GM12878 (cell line): ENCODE results near the gene CBX2. TPM values are rescaled to one million over a fixed set of nuclear protein-coding genes. Genes with fewer than 3 reads are reported as not detected.

ENCODE experiments used
- ATAC-seq: fragments of 200-7000 bp; cut with Tn5 transposase; 3 replicates; pipeline ENCODE4 v1.9.1; 2020; ENCODE audit warnings: mild to moderate bottlenecking, moderate library complexity
- BruUV-seq: library from RNA; stranded (reverse); fragments of 400-500 nt; replicated peaks from 2 replicates; lab custom pipeline; 2021; lab: Mats Ljungman, UMichigan
- CTCF ChIA-PET: fragments of 300-600 bp; sonication (Branson Sonifier 250); formaldehyde crosslinking; extraction: SDS; loops from one replicate; lab custom pipeline; 2021; ENCODE audit warnings: inconsistent platforms; lab: Yijun Ruan, JAX
- POLR2A ChIA-PET: fragments of 350-600 bp; formaldehyde crosslinking; extraction: SDS; loops from one replicate; lab custom pipeline; 2021; ENCODE audit warnings: inconsistent platforms; lab: Charles Lee
- RAD21 ChIA-PET: fragments of 300-600 bp; sonication (Branson Sonifier 250); formaldehyde crosslinking; loops from one replicate; lab custom pipeline; 2023; ENCODE audit warnings: antibody characterized with exemption; ENCODE audit not compliant: unreplicated experiment; lab: Charles Lee
- SMC1A ChIA-PET: fragments of 300-600 bp; sonication (Branson Sonifier 250); formaldehyde crosslinking; loops from one replicate; lab custom pipeline; 2023; ENCODE audit not compliant: unreplicated experiment, uncharacterized antibody; lab: Charles Lee
- DNase-seq: peaks from one replicate; pipeline ENCODE4 v3.0.0-alpha.2; 2011; ENCODE audit warnings: low read depth, low spot score
- FAIRE-seq: peaks from 3 replicates; lab custom pipeline; 2011; peaks lifted over from hg19 to GRCh38; lab: Jason Lieb, UNC
- H2AFZ ChIP-seq: 2 replicates; pipeline ENCODE4 v1.6.0; 2011; ENCODE audit warnings: low read depth, low read length, control low read depth; ENCODE audit not compliant: control insufficient read depth
- H3K27ac ChIP-seq: 2 replicates; pipeline ENCODE4 v1.5.1; 2011; ENCODE audit warnings: control low read depth; ENCODE audit not compliant: control insufficient read depth, insufficient read depth
- H3K27me3 ChIP-seq, 2 experiments: replicated peaks in 1 of 2; 2 replicates each; pipeline versions ENCODE4 v1.6.0 to v1.6.1; 2011; ENCODE audit warnings: low read length in 1 of 2; ENCODE audit not compliant: control insufficient read depth in 2 of 2, insufficient read depth in 2 of 2
- H3K36me3 ChIP-seq, 2 experiments: 2 replicates each; pipeline ENCODE4 v1.5.1; 2011; ENCODE audit warnings: low read length in 1 of 2; ENCODE audit not compliant: control insufficient read depth in 2 of 2, insufficient read depth in 2 of 2
- H3K4me1 ChIP-seq: 2 replicates; pipeline ENCODE4 v1.6.1; 2011; ENCODE audit warnings: mild to moderate bottlenecking, low read length, moderate library complexity, mixed read lengths; ENCODE audit not compliant: control insufficient read depth, insufficient read depth
- H3K4me2 ChIP-seq: 2 replicates; pipeline ENCODE4 v1.6.0; 2011; ENCODE audit warnings: control low read depth; ENCODE audit not compliant: control insufficient read depth, insufficient read depth
- H3K4me3 ChIP-seq: fragments of 200-600 bp; sonication (generic); 2 replicates; pipeline ENCODE4 v1.5.1; 2016
- H3K79me2 ChIP-seq: 2 replicates; pipeline ENCODE4 v1.6.0; 2011; ENCODE audit warnings: low read length; ENCODE audit not compliant: control insufficient read depth, insufficient read depth
- H3K9ac ChIP-seq: 2 replicates; pipeline ENCODE4 v1.8.0; 2011; ENCODE audit warnings: low read length, control low read depth, mixed read lengths; ENCODE audit not compliant: control insufficient read depth, insufficient read depth
- H3K9me3 ChIP-seq: replicated peaks from 3 replicates; pipeline ENCODE4 v1.5.1; 2011; ENCODE audit warnings: mild to moderate bottlenecking, low read length; ENCODE audit not compliant: control insufficient read depth, insufficient read depth
- H4K20me1 ChIP-seq: 2 replicates; pipeline ENCODE4 v1.6.0; 2011; ENCODE audit not compliant: control insufficient read depth, insufficient read depth
- BCL11A ChIP-seq: IDR thresholded peaks from 2 replicates; pipeline ENCODE4 v1.6.1; 2011; ENCODE audit warnings: low read depth, low read length
- BMI1 ChIP-seq: fragments of 450-650 bp; IDR thresholded peaks from 2 replicates; pipeline ENCODE4 v1.6.1; 2016; ENCODE audit warnings: mild to moderate bottlenecking, moderate library complexity, borderline replicate concordance
- SUZ12 ChIP-seq: fragments of 200-600 bp; sonication (generic); IDR thresholded peaks from one replicate; pipeline ENCODE4 v1.6.1; 2018; ENCODE audit warnings: antibody characterized with exemption, mild to moderate bottlenecking; ENCODE audit not compliant: unreplicated experiment
- WGBS: methylation state at CpG from one replicate; pipeline ENCODE4 v1.1.6; 2016; ENCODE audit warnings: low lambda C conversion rate; ENCODE audit not compliant: insufficient replicate concordance, insufficient coverage; ENCODE audit errors: missing lambda C conversion rate; 5-methylcytosine and 5-hydroxymethylcytosine counted together
- in situ Hi-C: fragments of 300-500 bp; cut with MboI; formaldehyde crosslinking; loops from 9 replicates; pipeline ENCODE4 v1.14.3; 2018; ENCODE audit warnings: mixed read lengths
- intact Hi-C: fragments of 100-400 bp; cut with micrococcal nuclease; formaldehyde crosslinking; loops from one replicate; pipeline ENCODE4 v1.14.2; 2022; ENCODE audit not compliant: unreplicated experiment
- polyA plus RNA-seq, 11 experiments: library from polyadenylated mRNA; depleted of rRNA in 4 of 11; unstranded in 6 of 11; stranded (reverse) in 5 of 11; fragments of >200 nt; fragmentation: Nextera tagmentation in 4 of 11; fragmentation: Illumina TruSeq in 1 of 11; extraction: Ambion mirVana in 4 of 11; extraction: Trizol in 1 of 11; gene quantifications; 1 replicate in 1 of 11; 2 replicates in 10 of 11; pipeline versions ENCODE4 v1.2.1 to v1.2.3, GENCODE V29; 2011 to 2016; ENCODE audit warnings: inconsistent platforms in 2 of 11, missing spikeins in 2 of 11, low read depth in 1 of 11
- total RNA-seq, 4 experiments: library from RNA; depleted of rRNA in 3 of 4; stranded (reverse); fragments of >200 nt in 3 of 4; fragmentation: Illumina TruSeq in 1 of 4; extraction: Trizol in 1 of 4; gene quantifications; 2 replicates each; pipeline versions ENCODE4 v1.2.1 to v1.2.3, GENCODE V29; 2013 to 2021

CBX2 gene
- total and polyA plus RNA-seq, 10 of the 15 experiments (the other 5 are each of a cell fraction or from before 2014, with no cell fraction given), result 0.35 to 7.5 (median 4.2) TPM

GRCh38 chr17:79812353-79813258, 34.7 kb downstream of the CBX2 start:
- 3% methylated on average over 63 of the region's 72 CpGs for WGBS
- 0 out of 2 replicates have a peak overlapping the region, but pooled peaks have one; percentile 33 for H3K4me2 ChIP-seq
- H3K79me2 ChIP-seq, result no peaks in the 10 kb centered on the region
- H3K9ac ChIP-seq, result no peak overlapping the region; the same call in 1 of the 2 replicates
- in situ Hi-C loops, result no loop called here
- peaks cover 26% of the 10 kb centered on the region for H3K4me1 ChIP-seq
- H3K36me3 ChIP-seq, result no peaks in the 10 kb centered on the region
- peak; percentile 76 for TF ChIP-seq SUZ12
- TF ChIP-seq BMI1, result peak; percentile 90
- no peak for TF ChIP-seq BCL11A
- intact Hi-C loops, result no loop called here
- no peak for DNase-seq
- ChIA-PET RAD21 (interaction anchor here (1.1 to 2.5 kb wide), 4 partner anchors 15 to 158 kb away, joined by 3 to 14 read pairs (median 7); partner anchors contain the start of gene CBX8), SMC1A (no interaction called here), POLR2A (interaction anchor here (0.6 to 2.6 kb wide), 4 partner anchors 16 to 1438 kb away, joined by 4 to 11 read pairs (median 6); partner anchors contain the start of gene CBX8), CTCF (interaction anchor here (0.9 to 3.6 kb wide), 10 partner anchors 9 to 158 kb away, joined by 3 to 19 read pairs (median 4); partner anchors contain the start of genes CBX4 and CBX8)
- ATAC-seq, result no peak
- no peaks in the 10 kb centered on the region; the same call in 1 of the 2 replicates for H4K20me1 ChIP-seq
- peak overlapping the region; percentile 50; the same call in 1 of the 2 replicates for H3K4me3 ChIP-seq
- BruUV-seq, result no TSS peak
- 0 out of 2 replicates have a peak overlapping the region, but pooled peaks have one; percentile 3 for H2AFZ ChIP-seq
- FAIRE-seq, result no peak
- H3K9me3 ChIP-seq, result no peaks in the 10 kb centered on the region
- peaks cover 42 to 49% of the 10 kb centered on the region in 2 experiments for H3K27me3 ChIP-seq
- no peak overlapping the region for H3K27ac ChIP-seq
